Progenitor cell of endocrine pancreas (in vitro differentiated cells): ENCODE results near the gene KNDC1. TPM values are rescaled to one million over a fixed set of nuclear protein-coding genes. Genes with fewer than 3 reads are reported as not detected.
"Not testable (repeated sequence)": the region's sequence is repeated elsewhere in the genome, so short reads cannot be mapped to it uniquely, and the experiment has no call there.

ENCODE experiments used
- DNase-seq: peaks from one replicate; pipeline ENCODE4 v3.0.0; 2021; ENCODE audit warnings: low spot score; ENCODE audit not compliant: unreplicated experiment
- H3K27ac Mint-ChIP-seq: 2 replicates; pipeline ENCODE4 v1.8.0; 2021; ENCODE audit warnings: mild to moderate bottlenecking, moderate library complexity, mixed read lengths
- H3K27me3 Mint-ChIP-seq: 2 replicates; pipeline ENCODE4 v1.8.0; 2021; ENCODE audit warnings: mixed read lengths
- H3K36me3 Mint-ChIP-seq: 2 replicates; pipeline ENCODE4 v1.8.0; 2022; ENCODE audit warnings: mixed read lengths; ENCODE audit not compliant: insufficient read depth
- H3K4me1 Mint-ChIP-seq: 2 replicates; pipeline ENCODE4 v1.8.0; 2021; ENCODE audit warnings: low read depth, mixed read lengths
- H3K4me3 Mint-ChIP-seq: 2 replicates; pipeline ENCODE4 v1.8.0; 2021; ENCODE audit warnings: low read depth, mild to moderate bottlenecking, moderate library complexity, mixed read lengths
- H3K9me3 Mint-ChIP-seq: 2 replicates; pipeline ENCODE4 v1.8.0; 2021; ENCODE audit warnings: low read depth, mixed read lengths
- CTCF ChIP-seq: fragments of 200-600 bp; sonication (generic); IDR thresholded peaks from one replicate; pipeline ENCODE4 v1.5.0; 2021; ENCODE audit warnings: antibody characterized with exemption, mild to moderate bottlenecking; ENCODE audit not compliant: unreplicated experiment
- total RNA-seq: library from RNA; stranded (reverse); gene quantifications from 2 replicates; pipeline ENCODE4 v1.2.1, GENCODE V29; 2021

Gene KNDC1
- total RNA-seq, 1 donor from 2014 or later: 14.2 TPM

- DNase-seq: no peak
- no peak overlapping the region for H3K27ac Mint-ChIP-seq
Measured at GRCh38 chr10:133231946-133232574, 72.0 kb downstream of the KNDC1 start.

GRCh38 chr10:133234796-133235195, 74.8 kb downstream of the KNDC1 start:
- DNase-seq, H3K9me3 Mint-ChIP-seq, H3K4me3 Mint-ChIP-seq, H3K36me3 Mint-ChIP-seq, H3K27ac Mint-ChIP-seq, H3K4me1 Mint-ChIP-seq: not testable (repeated sequence)
- H3K27me3 Mint-ChIP-seq: peaks cover 63% of the 10 kb centered on the region

More at GRCh38 chr10:133231946-133232574, 72.0 kb downstream of the KNDC1 start:
- Mint-ChIP-seq H3K36me3 (no peaks in the 10 kb centered on the region), H3K4me3 (peak overlapping the region; percentile 37), H3K4me1 (peaks cover 2% of the 10 kb centered on the region), H3K27me3 (peaks cover 67% of the 10 kb centered on the region), H3K9me3 (no peaks in the 10 kb centered on the region)
- TF ChIP-seq CTCF: no peak

GRCh38 chr10:133235265-133235855, 75.3 kb downstream of the KNDC1 start:
- Mint-ChIP-seq H3K4me3 (no peak overlapping the region), H3K27ac (no peak overlapping the region), H3K4me1 (peaks cover 4% of the 10 kb centered on the region), H3K9me3 (no peaks in the 10 kb centered on the region), H3K27me3 (peaks cover 64% of the 10 kb centered on the region), H3K36me3 (no peaks in the 10 kb centered on the region)
- DNase-seq: no peak
- no peak for TF ChIP-seq CTCF

GRCh38 chr10:133235932-133236331, 75.9 kb downstream of the KNDC1 start:
- H3K4me3 Mint-ChIP-seq: no peak overlapping the region
- no peak for TF ChIP-seq CTCF
- H3K4me1 Mint-ChIP-seq: peaks cover 7% of the 10 kb centered on the region
- no peak for DNase-seq
- H3K9me3 Mint-ChIP-seq: no peaks in the 10 kb centered on the region
- no peak overlapping the region for H3K27ac Mint-ChIP-seq
- peaks cover 68% of the 10 kb centered on the region for H3K27me3 Mint-ChIP-seq
- H3K36me3 Mint-ChIP-seq: peaks cover 1% of the 10 kb centered on the region

GRCh38 chr10:133236401-133237240, 76.6 kb downstream of the KNDC1 start:
- Mint-ChIP-seq H3K9me3 (no peaks in the 10 kb centered on the region), H3K27ac (no peak overlapping the region), H3K4me1 (peaks cover 7% of the 10 kb centered on the region), H3K36me3 (peaks cover 1% of the 10 kb centered on the region), H3K4me3 (no peak overlapping the region), H3K27me3 (peaks cover 69% of the 10 kb centered on the region)
- TF ChIP-seq CTCF: no peak
- no peak for DNase-seq
